Measurements from ENCODE around the gene STAT1.

Gene STAT1

DNA sequence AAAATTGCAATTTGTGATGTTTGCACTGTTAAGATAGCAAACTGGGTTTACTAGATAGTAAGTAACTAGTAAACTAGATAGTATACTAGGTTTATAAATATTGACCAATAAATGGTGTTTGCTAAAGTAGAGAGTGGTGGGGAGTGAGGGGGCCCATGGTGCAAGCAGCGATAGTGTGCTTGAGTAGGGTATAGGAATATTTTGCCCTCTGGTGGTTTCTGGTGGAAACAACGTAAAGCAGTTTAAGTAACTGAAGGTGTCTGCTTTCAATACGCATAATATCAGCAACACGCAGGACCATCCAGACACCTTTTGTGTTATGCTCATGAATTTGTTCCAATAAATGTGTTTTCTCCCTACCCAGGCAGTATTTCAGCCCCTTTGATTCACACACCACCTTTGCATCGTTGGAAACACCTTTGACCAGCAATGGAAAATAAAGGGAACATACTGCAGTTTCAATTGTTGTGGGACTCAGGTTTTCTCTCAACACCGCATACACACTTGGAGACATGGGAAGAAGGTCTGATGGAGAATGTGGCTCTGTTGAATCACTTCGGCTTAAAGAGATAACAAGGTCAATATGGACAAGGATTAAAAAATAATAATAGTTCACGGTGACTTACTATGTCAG is 16.7 kb upstream of the STAT1 start:
- peak; percentile 30 to 67 for DNase-seq

DNA sequence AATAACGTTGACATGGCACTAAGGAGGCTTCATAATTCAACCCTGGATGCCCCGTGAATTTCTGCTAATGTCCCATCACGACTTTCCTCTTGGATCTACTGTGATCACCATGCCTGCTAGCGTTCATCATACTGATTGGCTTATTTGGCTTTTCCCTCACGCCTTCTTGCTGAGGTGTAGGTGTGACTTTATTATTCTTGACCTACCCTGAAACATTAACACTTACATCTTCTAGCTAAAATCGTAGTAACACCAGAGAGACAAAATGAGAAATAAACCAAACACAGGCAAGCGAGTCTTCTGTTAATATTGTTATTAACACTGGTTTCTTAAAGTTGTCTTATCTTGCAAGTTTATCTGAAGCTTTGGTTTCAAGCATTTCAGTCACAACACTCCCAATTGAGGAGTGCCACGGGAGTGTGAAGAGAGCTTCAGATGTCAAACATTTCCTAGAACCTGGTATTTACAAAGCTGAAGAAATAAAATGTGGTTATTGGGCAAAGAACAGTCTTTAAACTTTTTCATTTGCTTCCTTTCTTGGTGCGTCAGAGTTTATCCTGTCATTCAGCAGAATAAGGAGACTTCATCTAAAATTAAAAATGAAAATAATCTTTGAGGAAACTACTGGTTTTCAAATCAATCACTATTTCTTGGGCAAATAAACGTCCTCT is 15.4 kb upstream of the STAT1 start:
- no peak for DNase-seq

DNA sequence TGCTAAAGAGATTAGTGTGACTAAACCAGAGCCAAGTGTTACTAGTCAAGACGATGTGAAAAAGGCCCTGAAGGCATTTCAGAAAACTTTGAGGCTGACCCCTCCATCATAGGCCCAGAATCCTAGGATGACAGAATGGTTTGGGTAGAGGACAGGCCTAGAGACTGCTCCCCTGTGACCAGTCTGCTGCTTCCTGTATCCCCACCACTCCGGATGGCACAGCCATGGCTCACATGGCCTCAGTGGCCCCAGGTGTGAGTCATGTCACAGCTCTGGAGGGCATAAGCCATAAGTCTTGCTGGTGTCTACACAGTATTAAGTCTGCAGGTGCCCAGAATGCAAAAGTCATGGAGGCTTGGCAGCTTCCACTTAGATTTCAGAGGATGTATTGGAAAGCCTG is 12.4 kb upstream of the STAT1 start:
- DNase-seq, result no peak

DNA sequence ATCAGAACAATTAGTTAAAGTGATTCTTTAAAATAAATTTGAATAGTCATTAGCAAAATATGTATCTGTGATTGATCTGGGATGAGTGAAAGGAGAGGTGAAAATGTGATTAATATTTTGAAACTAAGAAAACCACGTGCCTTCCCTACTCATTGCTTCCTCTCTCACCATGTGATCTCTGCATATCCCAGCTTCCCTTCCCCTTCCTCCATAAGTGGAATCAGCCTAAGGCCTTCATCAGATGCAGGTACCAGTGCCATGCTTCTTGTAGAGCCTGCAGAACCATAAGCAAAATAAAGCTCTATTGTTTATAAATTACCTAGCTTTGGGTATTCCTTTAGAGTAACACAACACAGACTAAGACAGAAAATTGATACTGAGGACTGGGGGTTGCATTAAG is 11.2 kb upstream of the STAT1 start:
- DNase-seq, result no peak

DNA sequence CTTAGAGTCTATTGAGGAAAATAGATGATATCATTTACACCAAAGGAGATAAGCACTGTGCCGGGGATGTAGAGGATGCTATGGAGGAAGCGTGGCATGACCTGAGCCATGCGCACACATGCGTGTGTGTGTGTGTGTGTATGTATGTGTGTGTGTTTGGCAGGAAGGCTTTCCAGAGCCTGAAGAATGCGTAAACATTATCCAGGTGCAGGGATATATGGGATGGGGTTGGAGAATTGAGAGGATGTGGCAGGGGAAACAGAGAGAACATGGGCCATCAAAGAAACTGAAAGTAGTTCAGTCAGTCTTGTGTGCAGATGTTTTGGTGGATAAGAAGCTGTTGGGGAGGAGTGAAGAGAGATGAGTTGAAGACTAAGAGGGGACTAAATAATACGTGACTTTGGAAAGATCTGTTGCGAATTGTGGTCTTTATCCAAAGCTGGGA is 9.3 kb upstream of the STAT1 start:
- no peak for DNase-seq

DNA sequence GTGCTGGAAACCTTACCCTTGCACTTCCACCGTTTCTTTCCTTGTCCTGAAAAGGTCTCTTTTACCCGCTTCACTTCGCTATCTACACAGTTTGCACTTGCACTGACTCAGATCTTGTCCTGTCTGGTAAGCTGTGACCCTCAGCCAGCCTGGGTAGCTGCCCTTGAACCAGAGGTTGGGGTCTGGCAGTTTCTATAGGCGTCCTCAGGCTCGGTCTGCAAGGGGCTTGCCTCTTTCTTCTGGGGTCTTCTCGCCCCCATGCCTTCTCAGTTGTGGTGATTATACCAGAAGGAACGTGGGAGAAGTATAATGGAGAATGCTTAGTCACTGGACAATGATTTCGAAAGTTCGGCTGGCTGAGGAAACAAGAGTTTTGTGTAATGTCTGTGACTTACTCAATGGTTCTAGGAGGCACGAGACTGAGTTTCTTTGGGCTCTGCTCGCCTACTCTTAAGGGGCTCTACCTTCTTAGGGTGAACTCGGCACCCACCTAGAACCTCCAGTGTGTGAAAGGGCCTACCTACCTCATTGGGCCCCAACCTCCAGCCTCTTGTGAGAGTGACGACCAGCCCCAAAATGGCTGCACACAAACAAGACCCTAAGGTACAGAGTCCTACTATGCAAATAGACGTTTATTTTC is 6.9 kb upstream of the STAT1 start:
- DNase-seq, result no peak

DNA sequence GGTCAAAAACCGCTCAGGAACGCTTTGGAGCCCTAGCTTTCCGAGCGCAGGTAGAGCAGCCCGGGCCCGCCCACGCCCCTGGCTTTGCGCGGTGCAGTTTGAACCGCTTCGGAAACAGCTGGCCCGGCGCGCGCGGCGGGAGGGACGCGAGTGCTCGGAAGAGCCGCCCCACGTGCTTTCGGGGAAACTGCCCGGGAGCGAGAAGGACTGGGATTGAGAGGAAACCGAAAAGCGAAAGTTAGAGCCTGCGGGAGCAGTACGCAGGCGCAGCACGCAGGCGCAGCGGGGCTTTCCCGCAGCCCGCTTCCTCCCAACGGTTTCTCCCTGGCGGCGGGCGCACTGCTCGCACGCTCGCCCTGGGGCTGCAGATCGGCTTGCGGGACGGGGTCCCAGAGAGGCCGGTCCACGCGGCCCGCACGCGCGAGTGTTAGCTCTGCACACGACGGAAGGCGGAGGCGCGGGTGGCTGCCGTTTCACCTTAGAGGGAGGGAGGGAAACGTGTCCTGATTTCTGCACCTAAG is 6.3 kb upstream of the STAT1 start:
- DNase-seq, result peak; percentile 82 to 96

DNA sequence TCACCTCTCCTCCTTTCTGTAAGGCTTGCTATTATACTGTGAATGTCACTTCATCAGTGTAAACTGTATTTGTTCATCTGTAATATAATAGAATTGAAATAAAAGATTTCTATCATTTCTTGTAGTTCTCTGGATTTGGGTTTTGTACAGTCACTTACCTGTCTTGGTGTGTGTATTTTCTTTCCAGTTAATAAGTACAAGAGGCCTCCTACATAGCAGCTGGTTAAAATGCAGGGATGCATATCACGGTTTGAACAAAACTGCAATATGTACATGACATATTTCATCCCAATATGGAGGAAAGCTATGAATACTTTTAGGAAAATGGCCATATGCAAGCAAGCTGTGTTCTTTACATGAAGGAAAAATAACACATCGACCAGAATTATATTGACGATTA is 5.4 kb upstream of the STAT1 start:
- no peak for DNase-seq

DNA sequence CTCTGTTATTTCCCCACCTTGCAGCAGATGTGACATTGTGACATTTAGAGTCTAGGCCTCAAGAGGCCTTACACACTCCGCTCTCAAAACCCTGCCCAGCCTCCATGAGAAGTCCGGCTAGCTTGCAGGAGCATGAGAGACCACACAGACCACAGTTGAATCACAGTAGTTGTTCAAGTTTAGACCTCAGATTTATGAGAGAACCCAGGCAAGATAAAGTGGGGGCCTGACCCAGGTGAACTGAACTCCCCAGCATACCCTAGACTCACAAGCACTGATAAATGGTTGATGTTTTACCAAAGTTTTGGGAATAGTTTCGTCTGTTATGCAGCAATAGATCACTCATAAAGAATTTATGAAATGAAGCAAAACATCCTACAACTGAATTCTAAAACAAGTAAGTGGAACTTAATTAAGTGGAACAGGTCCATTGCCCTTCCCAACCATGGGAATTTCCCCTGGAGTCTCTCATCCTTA is 4.7 kb upstream of the STAT1 start:
- no peak for DNase-seq

DNA sequence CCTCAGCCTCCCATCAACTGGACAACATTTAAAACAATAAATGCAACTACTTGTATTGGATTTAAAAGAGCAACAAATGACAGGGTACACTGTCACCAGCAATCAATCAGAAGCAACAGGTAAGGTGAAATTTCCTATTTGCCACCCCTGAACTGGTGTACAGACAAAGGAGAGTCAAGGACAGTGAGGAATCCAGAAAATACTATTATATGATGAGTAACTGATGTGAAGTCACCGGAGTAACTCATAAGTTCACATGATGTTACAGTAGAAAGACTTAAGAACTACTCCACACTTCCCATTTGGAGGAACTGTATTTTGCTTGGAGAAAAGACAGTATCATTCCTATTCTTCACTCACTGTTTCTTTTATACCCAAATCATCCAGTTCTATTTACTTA is 4.1 kb upstream of the STAT1 start:
- DNase-seq, result no peak

DNA sequence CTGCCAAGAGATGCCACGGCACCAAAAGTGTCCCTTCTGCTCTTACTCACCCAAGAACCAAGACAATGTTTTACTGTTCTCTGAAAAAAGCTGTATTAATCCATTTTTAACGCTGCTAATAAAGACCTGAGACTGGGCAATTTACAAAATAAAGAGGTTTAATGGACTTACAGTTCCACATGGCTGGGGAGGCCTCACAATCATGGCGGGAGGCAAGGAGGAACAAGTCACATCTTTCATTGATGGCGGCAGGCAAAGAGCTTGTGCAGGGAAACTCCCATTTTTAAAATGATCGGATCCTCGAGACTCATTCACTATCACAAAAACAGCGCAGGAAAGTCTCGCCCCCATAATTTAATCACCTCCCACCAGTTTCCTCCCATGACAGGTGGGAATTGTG is 1.9 kb upstream of the STAT1 start:
- no peak for DNase-seq

DNA sequence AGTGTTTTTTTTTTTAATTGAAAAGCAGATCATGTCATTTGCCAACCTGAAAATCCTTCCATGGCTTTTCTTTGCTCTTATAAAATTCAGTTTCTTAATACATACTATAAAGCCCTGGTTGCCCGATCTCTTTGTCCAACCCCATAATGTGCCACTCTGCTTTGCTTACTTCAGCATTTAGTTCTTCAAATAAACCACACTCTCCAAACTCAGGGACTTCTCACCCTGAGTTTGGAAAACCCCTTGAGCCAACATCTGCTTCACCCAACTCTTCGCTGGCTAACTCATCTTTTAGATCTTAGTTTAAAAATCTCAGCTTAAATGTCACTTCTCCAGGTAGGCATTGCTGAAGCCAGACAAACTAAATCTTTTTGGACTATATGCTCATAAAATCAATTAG is 1.3 kb upstream of the STAT1 start:
- DNase-seq, result no peak

DNA sequence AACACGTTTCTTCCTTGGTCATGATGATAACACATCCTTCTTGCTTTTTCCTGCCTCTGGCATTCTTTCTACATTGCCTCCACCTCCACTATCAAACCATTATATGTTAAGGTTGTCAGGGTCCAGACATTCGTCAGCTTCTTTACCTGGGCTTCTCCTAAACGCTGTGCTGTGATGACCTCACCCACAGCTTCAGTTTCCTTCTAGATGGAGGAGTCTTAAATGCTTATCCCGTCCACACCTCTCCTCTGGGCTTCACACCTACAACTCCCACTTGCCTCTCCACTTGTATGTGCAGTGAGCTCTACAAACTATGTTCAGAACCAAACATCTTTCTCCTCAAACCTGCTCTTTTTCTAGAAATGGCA is 666 bp upstream of the STAT1 start:
- DNase-seq, result no peak

DNA sequence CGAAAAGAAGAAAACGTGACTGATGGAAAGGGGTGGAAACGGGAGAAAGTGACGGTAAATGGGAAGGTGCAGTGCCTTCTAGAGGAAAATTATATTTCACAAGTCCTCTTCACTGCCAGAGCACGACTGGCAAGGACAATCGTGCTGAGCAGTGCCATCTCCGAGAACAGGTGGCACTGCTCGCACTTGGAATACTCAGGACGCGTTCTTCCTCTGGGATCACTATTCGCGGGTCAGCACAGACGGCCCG is 364 bp downstream of the STAT1 start:
- DNase-seq, result no peak

DNA sequence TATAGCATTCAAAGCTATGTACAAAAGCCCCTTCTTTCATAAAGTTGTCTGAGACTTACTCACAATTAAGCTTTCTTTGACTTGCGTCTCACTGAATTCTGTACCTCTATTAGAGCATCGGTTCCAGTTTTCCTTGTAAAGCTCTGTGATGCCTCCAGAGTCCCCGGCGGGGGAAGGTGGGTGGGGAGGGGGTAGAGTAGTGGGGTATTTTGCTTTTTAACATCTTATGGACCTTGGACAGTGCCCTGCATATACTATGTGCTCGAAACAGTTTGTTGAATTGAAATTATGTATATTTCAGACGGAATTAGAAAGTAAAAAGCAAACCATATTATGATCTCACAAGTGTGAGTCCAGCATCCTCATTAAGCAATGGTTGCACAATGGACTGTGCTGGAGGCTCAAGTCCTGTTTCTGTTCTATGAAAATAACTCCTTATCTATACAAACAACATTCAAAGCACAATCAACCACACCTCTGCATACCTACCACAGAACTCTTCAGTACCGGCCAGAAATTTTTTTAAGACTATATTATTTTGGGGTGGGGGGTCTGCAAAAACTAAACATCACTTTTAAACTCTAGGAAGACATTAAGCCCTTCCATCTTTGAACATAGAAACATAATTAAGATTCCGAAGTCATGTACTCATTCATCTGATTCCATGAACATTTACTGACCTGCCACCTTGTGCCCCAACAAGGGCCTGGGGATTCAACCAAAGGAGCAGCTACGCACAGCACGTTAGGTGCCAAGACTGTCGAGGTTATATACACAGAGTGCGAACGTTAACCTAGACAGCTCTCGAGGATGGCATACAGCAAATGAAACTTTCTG is 908 bp downstream of the STAT1 start:
- DNase-seq, result no peak

DNA sequence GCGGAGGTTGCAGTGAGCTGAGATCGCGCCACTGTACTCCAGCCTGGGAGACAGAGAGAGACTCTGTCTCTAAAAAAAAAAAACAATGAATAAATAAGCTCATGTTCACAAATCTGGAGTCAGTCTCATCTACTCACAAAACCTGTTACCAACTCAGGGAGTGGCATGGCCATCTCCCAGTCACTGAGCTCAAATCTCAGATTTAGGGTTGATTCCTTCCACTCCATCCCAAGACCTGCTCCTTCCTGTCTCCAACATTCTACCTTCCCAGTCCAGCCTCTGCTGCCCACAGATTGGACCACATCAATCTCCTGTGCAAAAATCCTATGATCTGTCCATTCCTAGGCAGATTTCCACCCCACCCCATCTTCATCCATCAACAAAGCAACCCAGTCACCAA is 1.6 kb downstream of the STAT1 start:
- no peak for DNase-seq

DNA sequence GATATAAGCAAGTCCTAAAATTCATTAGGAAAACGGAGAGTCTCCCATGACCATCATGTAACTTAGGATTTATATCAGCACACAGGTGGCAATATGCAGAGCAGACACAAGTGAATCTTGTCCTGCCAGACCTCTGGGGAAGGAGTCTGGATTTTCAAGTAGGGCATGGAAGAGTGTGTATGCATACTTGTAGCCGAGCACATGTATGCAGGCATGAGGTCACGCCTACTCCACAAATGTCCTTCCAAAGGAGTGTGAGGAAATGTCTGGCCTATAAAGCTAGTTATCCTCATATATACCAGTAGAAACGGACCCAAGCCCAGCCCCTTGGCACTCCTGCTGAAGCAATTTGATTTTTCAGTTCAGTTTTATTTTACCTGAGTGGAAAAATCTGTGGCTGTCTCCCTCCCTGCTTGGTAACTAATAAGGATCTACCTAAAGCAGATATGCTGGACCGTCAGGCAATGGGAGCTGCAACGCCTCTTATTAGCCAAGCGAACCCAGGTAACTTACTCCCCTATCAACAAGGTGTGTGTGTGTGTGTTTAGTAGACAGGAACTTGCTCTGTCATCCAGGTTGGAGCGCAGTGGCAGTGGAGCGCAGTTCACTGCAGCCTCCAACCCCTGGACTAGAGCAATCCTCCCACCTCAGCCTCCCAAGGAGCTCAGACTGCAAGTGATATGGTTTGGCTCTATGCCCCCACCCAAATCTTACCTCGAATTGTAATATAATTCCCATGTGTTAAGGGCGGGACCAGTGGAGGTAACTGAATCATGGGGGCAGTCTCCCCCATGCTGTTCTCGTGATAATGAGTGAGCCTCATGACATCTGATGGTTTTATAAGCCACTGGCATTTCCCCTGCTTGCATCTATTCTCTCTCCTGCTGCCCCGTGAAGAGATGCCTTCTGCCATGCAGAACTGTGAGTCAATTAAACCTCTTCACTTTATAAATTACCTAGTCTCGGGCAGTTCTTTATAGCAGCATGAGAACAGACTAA is 2.8 kb downstream of the STAT1 start:
- no peak for DNase-seq

DNA sequence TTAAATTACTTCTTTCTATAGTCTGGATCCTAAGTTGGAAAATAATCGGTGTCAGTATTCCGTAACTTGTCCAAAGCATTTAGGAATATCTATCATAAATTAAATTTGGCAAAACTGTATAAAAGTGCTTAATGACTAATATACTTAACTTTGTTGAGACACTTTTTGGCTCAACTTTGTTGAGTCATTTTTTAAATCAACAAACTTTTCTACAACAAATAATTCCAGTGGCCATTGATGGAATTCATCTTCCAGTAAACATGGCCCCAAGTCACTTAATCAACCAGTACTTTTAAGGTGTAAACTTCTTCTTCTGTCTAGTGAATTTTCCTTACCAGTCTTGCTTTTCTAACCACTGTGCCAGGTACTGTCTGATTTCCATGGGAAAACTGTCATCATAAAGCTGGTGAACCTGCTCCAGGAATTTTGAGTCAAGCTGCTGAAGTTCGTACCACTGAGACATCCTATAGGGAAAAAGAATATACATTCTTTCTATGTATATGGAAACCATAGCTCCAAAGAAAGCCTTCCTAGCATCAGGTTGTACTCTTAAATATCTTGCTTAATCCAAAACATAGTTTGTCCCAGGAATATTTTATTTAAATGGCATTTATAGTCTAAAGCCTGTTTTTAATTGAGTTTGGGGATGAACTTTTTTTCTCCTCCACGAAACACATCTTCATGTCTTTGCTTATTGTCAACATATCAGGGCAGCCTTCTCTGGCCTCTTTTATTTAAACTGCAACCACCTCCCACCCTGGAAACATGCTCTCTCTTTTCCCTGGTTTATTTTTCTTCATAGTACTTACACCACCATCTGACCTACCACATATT is 4.2 kb downstream of the STAT1 start:
- DNase-seq, result no peak

DNA sequence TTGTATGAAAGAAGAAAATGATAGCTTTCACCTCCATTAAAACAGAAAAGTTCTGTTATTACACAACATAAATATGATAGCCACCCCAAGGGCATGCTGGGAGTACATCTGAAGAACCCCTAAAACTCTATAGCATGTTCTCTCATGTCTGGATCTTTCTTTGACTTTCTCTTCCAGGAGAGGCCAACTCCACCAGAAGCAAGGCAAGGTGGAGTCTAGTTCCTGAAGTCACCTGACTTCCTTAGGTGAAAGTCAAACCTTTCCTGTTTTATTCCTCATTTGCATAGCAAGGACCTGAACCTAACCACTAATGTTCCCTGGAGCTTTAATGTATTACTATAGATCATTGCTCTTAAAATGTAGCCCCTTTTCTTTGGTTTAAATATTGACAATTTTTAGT is 5.7 kb downstream of the STAT1 start:
- no peak for DNase-seq

DNA sequence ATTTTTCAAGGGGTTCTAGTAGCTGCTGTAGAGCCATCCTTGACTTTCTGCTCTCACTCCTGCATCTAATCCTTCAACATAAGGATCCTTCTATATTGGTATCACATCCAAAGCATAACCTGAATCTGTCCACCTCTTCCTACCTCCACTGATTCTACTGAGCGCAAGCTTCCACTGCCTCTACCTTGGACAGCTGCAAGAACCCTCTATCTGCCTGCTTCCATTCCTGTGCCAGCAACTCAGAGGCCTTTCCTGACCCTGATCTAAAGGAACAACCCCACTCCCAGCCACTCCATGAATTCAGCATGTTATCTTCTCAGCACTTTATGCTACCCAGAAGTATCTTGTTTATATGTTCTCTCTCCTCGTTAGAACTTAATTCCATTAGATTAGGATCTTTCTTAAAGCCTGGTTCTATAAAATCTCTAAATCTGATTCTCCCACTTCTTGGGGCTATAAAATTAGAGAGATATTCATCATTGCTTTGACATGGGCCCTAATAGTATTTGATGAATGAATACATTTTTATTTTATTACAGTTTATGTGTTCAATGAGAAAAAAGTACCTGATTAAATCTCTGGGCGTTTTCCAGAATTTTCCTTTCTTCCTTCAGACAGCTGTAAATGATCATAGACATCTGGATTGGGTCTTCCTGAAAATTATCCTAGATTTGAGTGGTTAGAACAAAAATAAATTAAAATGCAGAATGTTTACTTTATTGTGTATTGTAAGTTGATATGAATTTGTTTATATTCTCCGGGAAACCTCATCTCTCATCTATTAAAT is 6.8 kb downstream of the STAT1 start:
- DNase-seq, result no peak

DNA sequence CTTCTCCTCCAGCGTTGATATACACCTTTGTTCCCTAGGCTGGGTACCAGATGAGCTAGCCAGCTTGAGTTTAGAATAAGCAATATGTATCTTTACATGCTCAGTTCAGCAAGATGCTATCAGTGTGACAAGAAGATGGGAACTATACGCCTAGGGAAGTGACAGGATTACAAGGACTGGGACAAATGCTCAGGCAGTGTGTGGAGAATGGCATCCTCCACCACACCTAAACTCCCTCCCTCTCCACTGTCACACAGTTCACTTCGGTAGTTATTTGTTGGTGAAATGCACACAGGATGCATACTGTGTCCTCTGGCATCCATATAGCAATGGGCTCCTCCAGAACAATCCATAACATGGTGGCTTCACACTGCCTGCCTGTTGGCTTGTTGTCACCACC is 7.7 kb downstream of the STAT1 start:
- no peak for DNase-seq

Measured in NCI-H446 (cell line).